ENCODE data around the gene ACTN4. TPM values are rescaled to one million over a fixed set of nuclear protein-coding genes. Genes with fewer than 3 reads are reported as not detected.

Gene ACTN4
- total RNA-seq, 1 experiment from 2014 or later: 3,297 TPM

DNA sequence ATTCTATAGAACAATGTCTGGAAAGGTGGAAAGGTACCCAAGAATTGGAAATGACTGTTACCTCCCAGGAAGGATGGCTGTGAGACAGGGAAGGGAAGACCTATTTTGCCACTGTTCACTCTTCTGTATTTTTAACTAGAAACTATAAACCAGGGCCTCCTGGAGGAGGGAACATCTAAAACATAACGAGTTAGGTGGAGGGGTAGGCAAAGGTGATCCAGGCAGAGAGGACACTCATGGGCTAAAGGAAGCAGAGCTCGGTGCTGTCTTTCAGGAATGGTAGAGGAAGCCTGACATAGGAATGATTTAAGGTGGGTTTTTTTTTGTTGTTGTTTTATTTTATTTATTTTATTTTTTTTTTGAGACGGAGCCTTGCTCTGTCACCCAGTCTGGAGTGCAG, 22.6 kb upstream of the ACTN4 start:
- CTCF ChIA-PET: interaction anchor here (0.6 kb wide), 1 partner anchor 71 kb away, joined by 3 read pairs; no protein-coding TSS in a partner anchor
- Histone ChIP-seq H3K4me1 (ENCODE audit: control insufficient read depth, insufficient read depth, low read length) (peaks cover 6% of the 10 kb centered on the region), H3K27ac (ENCODE audit: low read length) (no peak overlapping the region), H3K9me3 (ENCODE audit: control insufficient read depth, insufficient read depth, low read depth, low read length) (no peaks in the 10 kb centered on the region), H3K4me3 (ENCODE audit: low read depth in 2 of 2, low read length in 2 of 2) (no peak overlapping the region), H3K36me3 (ENCODE audit: control insufficient read depth, insufficient read depth, low read length) (peaks cover 53% of the 10 kb centered on the region), H3K27me3 (ENCODE audit: control insufficient read depth, insufficient read depth, low read length) (no peaks in the 10 kb centered on the region)
- BruUV-seq (replicated peaks): no TSS peak
- ATAC-seq: no peak
- in situ Hi-C loops (cut with HindIII; ENCODE audit: low pct_unique_long_range_greater_than_20kb, low sequenced_read_pairs) (no loop called here), intact Hi-C loops (cut with micrococcal nuclease; ENCODE audit: unreplicated experiment) (no loop called here)
- POLR2A ChIA-PET: interaction anchor here (0.7 to 1.0 kb wide), 3 partner anchors 16 to 29 kb away, joined by 3 to 4 read pairs (median 3); partner anchors contain the start of gene ACTN4
- no peak for DNase-seq (ENCODE audit: low read depth, low spot score)
- no peak for TF ChIP-seq TCF7L2 (IDR thresholded peaks at IDR 0.05; ENCODE audit: low read depth, low read length)
- TF ChIP-seq REST (IDR thresholded peaks at IDR 0.05; ENCODE audit: insufficient read depth in 1 of 2, low read depth in 2 of 2, low read length in 1 of 2): no peak
- TF ChIP-seq SIN3A (IDR thresholded peaks at IDR 0.05; ENCODE audit: borderline replicate concordance, insufficient read depth, low read depth, low read length): no peak
- TF ChIP-seq CTCF (IDR thresholded peaks at IDR 0.05): no peak
- TF ChIP-seq POLR2AphosphoS5 (IDR thresholded peaks at IDR 0.05; ENCODE audit: low read depth, low read length): no peak

- POLR2A ChIA-PET: no interaction called here
- in situ Hi-C loops (cut with HindIII; ENCODE audit: low pct_unique_long_range_greater_than_20kb, low sequenced_read_pairs) (no loop called here), intact Hi-C loops (cut with micrococcal nuclease; ENCODE audit: unreplicated experiment) (no loop called here)
- Histone ChIP-seq H3K4me3 (ENCODE audit: low read depth in 2 of 2, low read length in 2 of 2) (no peak overlapping the region), H3K4me1 (ENCODE audit: control insufficient read depth, insufficient read depth, low read length) (no peaks in the 10 kb centered on the region), H3K27me3 (ENCODE audit: control insufficient read depth, insufficient read depth, low read length) (no peaks in the 10 kb centered on the region), H3K36me3 (ENCODE audit: control insufficient read depth, insufficient read depth, low read length) (peaks cover 47% of the 10 kb centered on the region), H3K27ac (ENCODE audit: low read length) (no peak overlapping the region), H3K9me3 (ENCODE audit: control insufficient read depth, insufficient read depth, low read depth, low read length) (no peaks in the 10 kb centered on the region)
- ATAC-seq (peak; percentile 11; the same call in 1 of the 2 replicates), DNase-seq (ENCODE audit: low read depth, low spot score) (no peak)
- TF ChIP-seq TCF7L2 (IDR thresholded peaks at IDR 0.05; ENCODE audit: low read depth, low read length) (no peak), POLR2AphosphoS5 (IDR thresholded peaks at IDR 0.05; ENCODE audit: low read depth, low read length) (no peak), CTCF (IDR thresholded peaks at IDR 0.05) (no peak), REST (IDR thresholded peaks at IDR 0.05; ENCODE audit: insufficient read depth in 1 of 2, low read depth in 2 of 2, low read length in 1 of 2) (no peak), SIN3A (IDR thresholded peaks at IDR 0.05; ENCODE audit: borderline replicate concordance, insufficient read depth, low read depth, low read length) (no peak)
- CTCF ChIA-PET: interaction anchor here (0.7 kb wide), 1 partner anchor 8 kb away, joined by 5 read pairs; no protein-coding TSS in a partner anchor
- no TSS peak for BruUV-seq (replicated peaks)
Observed at GRCh38 chr19:38626401-38626800, 21.0 kb upstream of the ACTN4 start.

Measured in Panc1 (cell line).